ENCODE data around the gene DRAP1. TPM values are rescaled to one million over a fixed set of nuclear protein-coding genes. Genes with fewer than 3 reads are reported as not detected.
A peak's percentile ranks its signal among the peaks of the same experiment; 100 is the strongest.

DRAP1 gene, protein sequence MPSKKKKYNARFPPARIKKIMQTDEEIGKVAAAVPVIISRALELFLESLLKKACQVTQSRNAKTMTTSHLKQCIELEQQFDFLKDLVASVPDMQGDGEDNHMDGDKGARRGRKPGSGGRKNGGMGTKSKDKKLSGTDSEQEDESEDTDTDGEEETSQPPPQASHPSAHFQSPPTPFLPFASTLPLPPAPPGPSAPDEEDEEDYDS
- total RNA-seq (2014; rRNA removed; shearing (Covaris generic)) = 57.2 and 62.4 TPM in 2 replicates
- polyA plus RNA-seq (2014; cell fraction: nucleus; rRNA removed) = 63.0 and 102 TPM in 2 replicates

GRCh38 chr11:65919141-65919572 lies at the start of gene DRAP1:
Gene DRAP1, plus strand, starts transcription at chr11:65919426. Its CDS starts 76 bp downstream, at chr11:65919502.
- peak; percentile 95 for DNase-seq (ENCODE audit: extremely low read depth, low read depth)

DNA sequence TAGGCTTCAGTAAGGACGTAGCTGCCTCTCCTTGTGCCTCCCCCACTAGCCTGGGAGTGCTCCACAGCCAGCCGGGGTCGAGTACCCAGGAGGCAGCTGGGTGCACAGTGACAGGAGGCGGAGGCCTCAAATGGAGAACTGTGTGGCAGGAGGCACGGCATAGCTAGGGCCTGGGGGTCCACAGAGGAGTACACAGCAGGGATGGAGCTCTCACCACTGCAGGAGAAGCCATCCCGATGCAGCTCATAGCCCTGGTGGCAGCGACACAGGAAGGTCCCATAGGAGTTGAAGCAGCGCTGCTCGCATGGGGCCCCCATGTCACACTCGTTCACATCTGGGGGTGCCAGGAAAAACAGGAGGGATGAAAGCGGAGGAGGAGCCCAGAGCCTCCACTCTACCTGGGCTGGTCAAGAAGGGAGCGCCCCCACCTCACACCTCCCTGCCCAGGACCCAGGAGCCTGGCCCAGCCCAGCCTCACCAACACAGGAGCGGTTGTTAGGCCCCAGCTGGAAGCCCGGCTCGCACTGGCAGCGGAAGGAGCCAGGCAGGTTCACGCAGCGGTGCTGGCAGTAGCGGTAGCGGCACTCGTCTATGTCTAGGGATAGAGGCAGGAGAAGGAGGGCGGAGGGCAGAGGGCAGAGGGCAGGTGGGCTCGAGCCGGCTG lies 49.5 kb upstream of the DRAP1 start:
- DNase-seq (ENCODE audit: extremely low read depth, low read depth) = no peak

DNA sequence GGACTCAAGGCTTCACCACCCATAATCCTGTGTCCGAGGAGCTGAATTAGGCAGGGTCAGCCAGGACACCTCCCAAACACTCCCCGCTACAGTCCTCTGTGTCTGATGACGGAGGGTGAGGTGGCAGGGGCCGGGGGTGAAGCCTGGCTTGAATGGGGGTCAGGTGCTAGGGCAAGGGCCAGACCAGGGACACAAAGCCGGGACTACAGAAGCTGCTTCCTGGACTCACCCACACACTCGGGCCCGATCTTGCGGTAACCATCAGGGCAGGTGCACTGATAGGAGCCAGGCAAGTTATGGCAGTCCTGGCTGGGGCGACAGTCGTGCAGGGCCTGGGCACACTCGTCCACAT lies 48.9 kb upstream of the DRAP1 start:
- no peak for DNase-seq (ENCODE audit: extremely low read depth, low read depth)

- no peak for DNase-seq (ENCODE audit: extremely low read depth, low read depth)
These were observed 48.2 kb upstream of the DRAP1 start for GRCh38 chr11:65870706-65871681.

DNA sequence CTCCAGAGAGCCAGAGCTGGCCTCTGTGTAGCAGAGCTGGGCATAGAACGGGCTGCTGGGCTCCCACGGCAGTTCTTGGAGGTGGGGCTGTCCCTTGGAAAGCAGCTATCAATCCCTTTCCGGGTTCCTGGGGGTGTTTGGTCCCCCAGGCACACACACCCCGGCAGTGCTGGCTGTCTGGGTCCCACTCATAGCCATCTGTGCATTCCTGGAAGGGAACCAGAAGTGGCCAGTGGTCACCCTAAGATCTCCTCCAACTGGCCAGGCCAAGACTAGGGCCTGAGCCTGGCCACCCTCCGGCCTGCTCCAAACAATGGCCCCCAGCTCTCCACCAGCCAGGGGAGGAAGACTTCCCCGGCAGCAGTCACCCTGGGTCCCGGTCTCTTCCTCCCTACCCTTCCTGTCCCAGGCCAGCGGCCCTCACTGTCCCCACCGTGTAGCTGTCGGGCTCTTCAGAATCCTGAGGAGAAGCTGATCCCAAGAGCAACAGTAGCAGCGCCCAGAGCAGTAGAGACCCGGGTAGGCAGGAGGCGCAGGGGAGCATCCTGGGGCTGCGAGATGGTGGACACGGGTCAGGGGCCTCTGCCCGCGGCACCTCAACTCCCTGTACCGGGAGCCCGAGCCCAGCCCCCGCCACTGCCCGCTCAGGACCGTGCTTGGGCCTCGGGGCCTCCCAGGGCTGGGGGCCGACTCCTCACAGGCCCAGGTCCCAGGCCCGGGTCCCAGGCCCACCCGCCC lies 47.2 kb upstream of the DRAP1 start:
- DNase-seq (ENCODE audit: extremely low read depth, low read depth) = no peak

DNA sequence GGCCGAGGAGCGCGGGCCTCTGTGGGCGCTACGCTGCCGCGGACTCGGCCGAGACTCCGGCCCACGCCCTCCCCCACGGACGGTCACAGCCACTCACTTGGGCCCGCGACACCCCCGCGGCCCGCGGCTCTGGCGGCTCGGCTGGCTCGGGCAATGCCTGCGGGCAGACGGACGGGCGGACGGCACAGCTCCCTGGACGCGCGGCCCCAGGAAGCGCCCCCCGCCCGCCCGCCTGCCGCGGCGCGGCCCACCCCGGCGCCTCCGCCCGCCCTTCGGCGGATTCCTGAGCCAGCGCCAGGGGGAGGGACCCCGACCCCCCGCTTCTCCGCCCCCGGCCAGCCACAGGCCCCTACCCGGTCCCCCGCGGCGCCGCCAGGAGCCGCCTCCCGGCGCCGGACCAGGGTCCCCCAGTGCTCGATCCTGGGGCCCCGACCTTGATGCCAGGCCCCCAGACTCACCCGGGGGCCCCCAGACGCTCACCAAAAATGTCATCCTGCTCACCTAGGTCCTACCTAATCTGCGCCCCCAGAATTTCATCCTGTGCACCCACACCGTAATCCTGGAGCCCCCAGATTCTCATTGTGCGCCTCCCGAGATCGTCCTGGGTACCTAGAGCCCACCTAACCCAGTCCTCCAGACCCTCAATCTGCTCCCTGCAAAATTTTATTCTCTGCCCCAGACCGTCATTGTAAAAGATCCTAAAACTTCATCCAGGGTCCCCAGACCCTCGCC lies 46.5 kb upstream of the DRAP1 start, which contains the start of gene EFEMP2:
Gene EFEMP2, minus strand, starts transcription at position 215 of the 732 bp plus-strand sequence. CDS start 446 bp downstream, outside the sequence.
- no peak for DNase-seq (ENCODE audit: extremely low read depth, low read depth)

DNA sequence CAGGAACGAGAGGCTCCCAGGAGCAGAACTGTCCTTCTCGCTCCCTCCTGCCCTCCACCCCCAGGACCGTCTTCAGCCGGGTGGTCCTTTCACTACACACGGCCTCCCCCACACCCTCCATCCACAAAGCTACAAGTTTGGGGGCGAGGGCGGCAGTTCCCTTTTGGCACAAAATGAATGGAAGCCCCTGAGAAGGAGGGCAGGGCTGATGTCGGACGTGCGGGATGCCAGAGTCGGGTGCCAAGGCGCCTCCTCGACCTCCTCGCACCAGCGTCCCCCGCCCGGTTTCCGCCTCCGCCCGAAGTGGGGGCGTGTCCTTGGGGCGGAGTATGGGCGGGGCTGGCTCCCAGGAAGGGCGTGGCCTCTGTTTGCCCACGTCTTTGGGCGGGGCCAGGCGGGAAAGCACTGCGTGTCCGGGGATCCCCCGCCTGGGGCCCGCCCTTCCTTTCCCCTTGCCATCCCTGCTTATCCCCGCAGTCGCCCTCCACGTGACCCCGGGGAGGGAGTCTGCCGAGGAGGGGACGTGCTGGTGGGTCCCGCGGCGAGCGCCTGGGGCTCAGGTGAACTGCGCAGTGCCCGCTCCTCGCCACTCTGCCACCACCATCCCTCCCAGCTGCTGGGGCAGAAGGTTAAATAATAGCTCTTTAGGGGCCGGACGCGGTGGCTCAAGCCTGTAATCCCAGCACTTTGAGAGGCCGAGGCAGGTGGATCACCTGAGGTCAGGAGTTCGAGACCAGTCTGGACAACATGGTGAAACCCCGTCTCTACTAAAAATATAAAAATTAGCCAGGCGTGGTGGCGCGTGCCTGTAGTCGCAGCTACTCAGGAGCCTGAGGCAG lies 45.7 kb upstream of the DRAP1 start:
- peak; percentile 86 for DNase-seq (ENCODE audit: extremely low read depth, low read depth)

DNA sequence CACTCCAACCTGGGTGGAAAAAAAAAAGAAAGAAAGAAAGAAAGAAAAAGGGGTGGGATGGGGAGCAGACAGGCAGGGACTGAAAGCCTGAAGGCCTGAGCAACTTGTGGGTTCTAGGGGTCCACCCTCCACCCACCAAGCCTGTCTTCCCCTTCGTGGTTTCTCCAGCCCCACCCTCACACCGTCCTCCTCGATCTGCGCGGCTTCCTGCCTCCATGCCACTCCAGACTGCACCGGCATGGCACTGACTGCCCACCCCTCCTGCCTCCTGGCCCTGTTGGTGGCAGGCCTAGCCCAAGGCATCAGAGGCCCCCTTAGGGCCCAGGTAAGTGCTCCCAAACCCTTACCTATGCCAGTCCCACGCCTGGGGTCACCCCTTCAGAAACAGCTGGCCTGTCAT lies 39.6 kb upstream of the DRAP1 start, which contains the start of gene CTSW:
Gene CTSW, plus strand, starts transcription at position 221 of the 400 bp plus-strand sequence. Its CDS starts 18 bp downstream, at position 239.
- DNase-seq (ENCODE audit: extremely low read depth, low read depth) = no peak

GRCh38 chr11:65880027-65880426 lies 39.2 kb upstream of the DRAP1 start:
- no peak for DNase-seq (ENCODE audit: extremely low read depth, low read depth)

GRCh38 chr11:65880844-65881421 lies 38.3 kb upstream of the DRAP1 start:
- no peak for DNase-seq (ENCODE audit: extremely low read depth, low read depth)

GRCh38 chr11:65882120-65883057 lies 36.8 kb upstream of the DRAP1 start:
- DNase-seq (ENCODE audit: extremely low read depth, low read depth) = no peak

- no peak for DNase-seq (ENCODE audit: extremely low read depth, low read depth)
These were observed 36.0 kb upstream of the DRAP1 start for GRCh38 chr11:65883058-65883761.

GRCh38 chr11:65883786-65884715 lies 35.2 kb upstream of the DRAP1 start:
- no peak for DNase-seq (ENCODE audit: extremely low read depth, low read depth)

DNA sequence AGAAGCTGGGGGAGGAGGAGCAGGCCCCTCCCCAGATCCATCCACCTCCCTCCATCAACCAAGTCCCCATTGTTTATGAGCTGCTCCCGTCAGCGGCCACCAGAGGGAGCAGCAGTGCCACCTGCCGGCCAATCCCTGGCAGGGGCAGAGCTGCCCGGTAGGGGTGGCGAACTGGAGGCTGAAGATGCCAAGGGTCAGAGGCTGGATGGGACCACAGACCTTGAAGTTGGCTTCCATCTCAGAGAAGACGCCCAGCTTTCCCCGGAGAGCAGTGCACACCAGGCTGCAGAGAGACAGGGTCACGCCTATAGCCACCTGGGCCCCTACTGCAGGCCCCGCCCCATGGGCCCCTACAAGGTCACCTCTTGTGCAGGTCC lies 34.5 kb upstream of the DRAP1 start:
- DNase-seq (ENCODE audit: extremely low read depth, low read depth) = peak; percentile 63

GRCh38 chr11:65885231-65885630 lies 34.0 kb upstream of the DRAP1 start:
- DNase-seq (ENCODE audit: extremely low read depth, low read depth) = no peak

Data from NCI-H460 (cell line).